GM12891 (cell line): Measurements from ENCODE around the gene RTKN.

Source experiments
- POLR2A ChIP-seq: IDR thresholded peaks from 2 replicates; pipeline ENCODE4 v1.6.1; 2011; ENCODE audit warnings: low read depth, low read length, control low read depth
- POLR2AphosphoS5 ChIP-seq: IDR thresholded peaks from 2 replicates; pipeline ENCODE4 v1.6.1; 2011; ENCODE audit warnings: low read depth, low read length, control low read depth

- TF ChIP-seq POLR2AphosphoS5 (no peak), POLR2A (no peak)
Measured at GRCh38 chr2:74417763-74418162, 24.0 kb downstream of the RTKN start.
